Ovary (tissue), 3 donors: ENCODE measurements around the gene TAS2R30.

Source experiments
- POLR2A ChIP-seq: fragments of 450-650 bp; IDR thresholded peaks from one replicate; pipeline ENCODE4 v1.6.1; 2017; ENCODE audit warnings: antibody characterized with exemption, mild to moderate bottlenecking, moderate library complexity
- TF ChIP-seq, protein P1 (sequence below), 3 donors: fragments of 450-650 bp in 2 of 3; fragments of 200-600 bp in 1 of 3; IDR thresholded peaks; one replicate each; pipeline versions ENCODE4 v1.5.1 to v1.8.0; 2016 to 2022; ENCODE audit warnings: antibody characterized with exemption in 3 of 3, mild to moderate bottlenecking in 1 of 3
- donor health status: DM: no; HTN: no; CAD: no.

GRCh38 chr12:11171145-11171968 is 36.9 kb upstream of the TAS2R30 start, which contains the start of gene SMIM10L1:
- TF ChIP-seq, protein P1, sequence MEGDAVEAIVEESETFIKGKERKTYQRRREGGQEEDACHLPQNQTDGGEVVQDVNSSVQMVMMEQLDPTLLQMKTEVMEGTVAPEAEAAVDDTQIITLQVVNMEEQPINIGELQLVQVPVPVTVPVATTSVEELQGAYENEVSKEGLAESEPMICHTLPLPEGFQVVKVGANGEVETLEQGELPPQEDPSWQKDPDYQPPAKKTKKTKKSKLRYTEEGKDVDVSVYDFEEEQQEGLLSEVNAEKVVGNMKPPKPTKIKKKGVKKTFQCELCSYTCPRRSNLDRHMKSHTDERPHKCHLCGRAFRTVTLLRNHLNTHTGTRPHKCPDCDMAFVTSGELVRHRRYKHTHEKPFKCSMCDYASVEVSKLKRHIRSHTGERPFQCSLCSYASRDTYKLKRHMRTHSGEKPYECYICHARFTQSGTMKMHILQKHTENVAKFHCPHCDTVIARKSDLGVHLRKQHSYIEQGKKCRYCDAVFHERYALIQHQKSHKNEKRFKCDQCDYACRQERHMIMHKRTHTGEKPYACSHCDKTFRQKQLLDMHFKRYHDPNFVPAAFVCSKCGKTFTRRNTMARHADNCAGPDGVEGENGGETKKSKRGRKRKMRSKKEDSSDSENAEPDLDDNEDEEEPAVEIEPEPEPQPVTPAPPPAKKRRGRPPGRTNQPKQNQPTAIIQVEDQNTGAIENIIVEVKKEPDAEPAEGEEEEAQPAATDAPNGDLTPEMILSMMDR (IDR thresholded peaks at IDR 0.05) = peak in 1 of 3 donors; percentile 12
- TF ChIP-seq POLR2A = peak; percentile 43
